ENCODE results near the gene SLC11A1.

The SLC11A1 gene

GRCh38 chr2:218366621-218367414, 15.3 kb upstream of the SLC11A1 start:
- DNase-seq (ENCODE audit: low read depth, low spot score): no peak

- DNase-seq (ENCODE audit: low read depth, low spot score): peak; percentile 82
These were observed 14.5 kb upstream of the SLC11A1 start for GRCh38 chr2:218367415-218368149.

- DNase-seq (ENCODE audit: low read depth, low spot score): no peak
These were observed 13.9 kb upstream of the SLC11A1 start for GRCh38 chr2:218368150-218368528.

- peak; percentile 86 for DNase-seq (ENCODE audit: low read depth, low spot score)
These were observed 13.4 kb upstream of the SLC11A1 start for GRCh38 chr2:218368621-218369153.

GRCh38 chr2:218369330-218369729, 12.7 kb upstream of the SLC11A1 start:
- no peak for DNase-seq (ENCODE audit: low read depth, low spot score)

- DNase-seq (ENCODE audit: low read depth, low spot score): no peak
These were observed 11.5 kb upstream of the SLC11A1 start for GRCh38 chr2:218370410-218371063.

GRCh38 chr2:218371983-218372350, 10.1 kb upstream of the SLC11A1 start:
- DNase-seq (ENCODE audit: low read depth, low spot score): no peak

- DNase-seq (ENCODE audit: low read depth, low spot score): no peak
These were observed 7.3 kb upstream of the SLC11A1 start for GRCh38 chr2:218374795-218375194.

GRCh38 chr2:218375212-218375611, 6.9 kb upstream of the SLC11A1 start:
- no peak for DNase-seq (ENCODE audit: low read depth, low spot score)

- no peak for DNase-seq (ENCODE audit: low read depth, low spot score)
These were observed 4.0 kb upstream of the SLC11A1 start for GRCh38 chr2:218378053-218378452.

GRCh38 chr2:218382785-218383184, 712 bp downstream of the SLC11A1 start:
- DNase-seq (ENCODE audit: low read depth, low spot score): no peak

GRCh38 chr2:218383892-218384519, 1.9 kb downstream of the SLC11A1 start:
- DNase-seq (ENCODE audit: low read depth, low spot score): no peak

GRCh38 chr2:218384975-218385374, 2.9 kb downstream of the SLC11A1 start:
- no peak for DNase-seq (ENCODE audit: low read depth, low spot score)

GRCh38 chr2:218386505-218387368, 4.7 kb downstream of the SLC11A1 start:
- peak; percentile 38 for DNase-seq (ENCODE audit: low read depth, low spot score)

GRCh38 chr2:218387369-218388194, 5.5 kb downstream of the SLC11A1 start:
- DNase-seq (ENCODE audit: low read depth, low spot score): peak; percentile 87

GRCh38 chr2:218389333-218390150, 7.5 kb downstream of the SLC11A1 start:
- DNase-seq (ENCODE audit: low read depth, low spot score): no peak

- no peak for DNase-seq (ENCODE audit: low read depth, low spot score)
These were observed 9.1 kb downstream of the SLC11A1 start for GRCh38 chr2:218391202-218391601.

- DNase-seq (ENCODE audit: low read depth, low spot score): no peak
These were observed 10.4 kb downstream of the SLC11A1 start for GRCh38 chr2:218392459-218392858.

GRCh38 chr2:218392891-218393462, 10.9 kb downstream of the SLC11A1 start:
- peak; percentile 43 for DNase-seq (ENCODE audit: low read depth, low spot score)
